Neural cell (in vitro differentiated cells): ENCODE data around the gene DCBLD1. TPM values are rescaled to one million over a fixed set of nuclear protein-coding genes. Genes with fewer than 3 reads are reported as not detected.

Source experiments
- H2AFZ ChIP-seq: fragments of 200-600, 300-800 bp; sonication (generic), shearing (Covaris generic); 2 replicates; pipeline ENCODE4 v1.6.0; 2014; ENCODE audit warnings: low read depth, mild to moderate bottlenecking, antibody characterized with exemption, low read length, moderate library complexity
- H3F3A ChIP-seq: fragments of 200-600 bp; shearing (Covaris generic); 2 replicates; pipeline ENCODE4 v1.6.1; 2016; ENCODE audit warnings: mild to moderate bottlenecking, moderate library complexity, mixed read lengths, antibody characterized with exemption, low read length; ENCODE audit not compliant: insufficient read depth, poor library complexity, severe bottlenecking
- H3K27ac ChIP-seq: fragments of 200-600, 300-800 bp; sonication (generic), shearing (Covaris generic); 2 replicates; pipeline ENCODE4 v1.5.1; 2014; ENCODE audit warnings: mild to moderate bottlenecking, low read length, moderate library complexity
- H3K27me3 ChIP-seq: fragments of 300-800, 200-600 bp; sonication (generic), shearing (Covaris generic); 2 replicates; pipeline ENCODE4 v1.6.0; 2014; ENCODE audit warnings: mild to moderate bottlenecking, low read depth, low read length, moderate library complexity; ENCODE audit not compliant: insufficient read depth
- H3K36me3 ChIP-seq: fragments of 300-800, 200-600 bp; sonication (generic), shearing (Covaris generic); 2 replicates; pipeline ENCODE4 v1.5.1; 2014; ENCODE audit warnings: mild to moderate bottlenecking, antibody characterized with exemption, low read length, moderate library complexity; ENCODE audit not compliant: insufficient read depth
- H3K4me2 ChIP-seq: fragments of 300-800, 200-600 bp; sonication (generic), shearing (Covaris generic); 2 replicates; pipeline ENCODE4 v1.6.0; 2014; ENCODE audit warnings: mild to moderate bottlenecking, low read length
- H3K4me3 ChIP-seq: fragments of 300-800, 200-600 bp; sonication (generic), shearing (Covaris generic); 2 replicates; pipeline ENCODE4 v1.5.1; 2014; ENCODE audit warnings: mild to moderate bottlenecking, low read length, moderate library complexity
- H3K79me2 ChIP-seq: fragments of 200-600 bp; shearing (Covaris generic); replicated peaks from 2 replicates; pipeline ENCODE4 v1.6.0; 2014; ENCODE audit warnings: mild to moderate bottlenecking, low read length, moderate library complexity; ENCODE audit not compliant: insufficient read depth
- H3K9ac ChIP-seq: fragments of 300-800, 200-600 bp; sonication (generic), shearing (Covaris generic); 2 replicates; pipeline ENCODE4 v1.6.1; 2016; ENCODE audit warnings: mild to moderate bottlenecking, low read length, mixed read lengths
- H3K9me2 ChIP-seq: fragments of 200-600 bp; shearing (Covaris generic); 2 replicates; pipeline ENCODE4 v1.6.1; 2016; ENCODE audit warnings: mild to moderate bottlenecking, low read length, mixed read lengths; ENCODE audit not compliant: insufficient read depth
- H3K9me3 ChIP-seq: fragments of 200-600, 300-800 bp; sonication (generic), shearing (Covaris generic); 2 replicates; pipeline ENCODE4 v1.6.1; 2016; ENCODE audit warnings: mild to moderate bottlenecking, mixed run types, low read length, moderate library complexity, mixed read lengths
- H4K20me1 ChIP-seq: fragments of 200-600 bp; shearing (Covaris generic); 2 replicates; pipeline ENCODE4 v1.6.1; 2016; ENCODE audit warnings: mild to moderate bottlenecking, mixed run types; ENCODE audit not compliant: insufficient read depth
- EP300 ChIP-seq: fragments of 450-650 bp; conservative IDR thresholded peaks from 2 replicates; pipeline ENCODE4 v1.6.1; 2014; ENCODE audit warnings: antibody characterized with exemption, mild to moderate bottlenecking, moderate library complexity; ENCODE audit not compliant: poor library complexity, severe bottlenecking
- EZH2 ChIP-seq: fragments of 200-600, 300-800 bp; shearing (Covaris generic), sonication (generic); IDR thresholded peaks from 2 replicates; pipeline ENCODE4 v1.6.1; 2014; ENCODE audit warnings: antibody characterized with exemption, low read length, borderline replicate concordance, mild to moderate bottlenecking; ENCODE audit not compliant: insufficient read depth, poor library complexity, severe bottlenecking
- MXI1 ChIP-seq: fragments of 450-650 bp; conservative IDR thresholded peaks from 2 replicates; pipeline ENCODE4 v1.6.1; 2014; ENCODE audit warnings: antibody characterized with exemption, mild to moderate bottlenecking; ENCODE audit not compliant: poor library complexity, severe bottlenecking
- POLR2AphosphoS5 ChIP-seq: IDR thresholded peaks from 2 replicates; pipeline ENCODE4 v1.6.1; 2012
- SMC3 ChIP-seq: fragments of 450-650 bp; conservative IDR thresholded peaks from 2 replicates; pipeline ENCODE4 v1.6.1; 2014; ENCODE audit warnings: antibody characterized with exemption, mild to moderate bottlenecking, moderate library complexity; ENCODE audit not compliant: poor library complexity
- TAF1 ChIP-seq: IDR thresholded peaks from 2 replicates; pipeline ENCODE4 v1.6.1; 2012; ENCODE audit warnings: low read depth
- polyA plus RNA-seq: library from polyadenylated mRNA; depleted of rRNA; stranded (reverse); fragments of >200 nt; gene quantifications from 2 replicates; pipeline ENCODE4 v1.2.3, GENCODE V29; 2014
- TF ChIP-seq, protein P1 (sequence below): IDR thresholded peaks from 2 replicates; pipeline ENCODE4 v1.6.1; 2012; ENCODE audit warnings: borderline replicate concordance

DCBLD1 gene
- polyA plus RNA-seq, 1 donor from 2014 or later = 11.4 TPM

DNA sequence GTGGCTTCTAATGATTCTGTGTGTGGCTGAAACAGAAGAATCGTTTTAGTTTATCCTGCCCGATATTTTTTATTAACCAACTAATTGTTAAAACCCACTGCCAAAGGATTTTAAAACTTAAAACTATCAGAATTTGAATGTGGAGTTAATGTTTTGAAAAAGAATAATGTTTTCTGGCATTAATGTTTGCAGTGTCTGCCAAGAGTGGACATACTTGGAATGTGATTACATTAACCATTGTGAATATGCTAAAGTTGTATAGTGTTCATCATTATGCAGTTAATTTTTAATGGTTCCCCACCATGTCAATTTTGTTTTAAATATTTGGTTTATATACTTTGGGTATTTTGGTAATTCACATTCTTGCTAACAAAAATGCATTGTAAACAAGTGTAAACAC is 24.4 kb downstream of the DCBLD1 start:
- H3K9me2 ChIP-seq = no peaks in the 10 kb centered on the region
- no peak overlapping the region for H3K9ac ChIP-seq
- no peaks in the 10 kb centered on the region for H3K27me3 ChIP-seq
- peak overlapping the region; percentile 86 for H3K27ac ChIP-seq
- no peaks in the 10 kb centered on the region for H3K9me3 ChIP-seq
- no peak overlapping the region for H2AFZ ChIP-seq
- H3F3A ChIP-seq = peaks cover 5% of the 10 kb centered on the region
- TF ChIP-seq EZH2 (no peak), EP300 (no peak), SMC3 (no peak), MXI1 (no peak), TAF1 (no peak)
- TF ChIP-seq, protein P1, sequence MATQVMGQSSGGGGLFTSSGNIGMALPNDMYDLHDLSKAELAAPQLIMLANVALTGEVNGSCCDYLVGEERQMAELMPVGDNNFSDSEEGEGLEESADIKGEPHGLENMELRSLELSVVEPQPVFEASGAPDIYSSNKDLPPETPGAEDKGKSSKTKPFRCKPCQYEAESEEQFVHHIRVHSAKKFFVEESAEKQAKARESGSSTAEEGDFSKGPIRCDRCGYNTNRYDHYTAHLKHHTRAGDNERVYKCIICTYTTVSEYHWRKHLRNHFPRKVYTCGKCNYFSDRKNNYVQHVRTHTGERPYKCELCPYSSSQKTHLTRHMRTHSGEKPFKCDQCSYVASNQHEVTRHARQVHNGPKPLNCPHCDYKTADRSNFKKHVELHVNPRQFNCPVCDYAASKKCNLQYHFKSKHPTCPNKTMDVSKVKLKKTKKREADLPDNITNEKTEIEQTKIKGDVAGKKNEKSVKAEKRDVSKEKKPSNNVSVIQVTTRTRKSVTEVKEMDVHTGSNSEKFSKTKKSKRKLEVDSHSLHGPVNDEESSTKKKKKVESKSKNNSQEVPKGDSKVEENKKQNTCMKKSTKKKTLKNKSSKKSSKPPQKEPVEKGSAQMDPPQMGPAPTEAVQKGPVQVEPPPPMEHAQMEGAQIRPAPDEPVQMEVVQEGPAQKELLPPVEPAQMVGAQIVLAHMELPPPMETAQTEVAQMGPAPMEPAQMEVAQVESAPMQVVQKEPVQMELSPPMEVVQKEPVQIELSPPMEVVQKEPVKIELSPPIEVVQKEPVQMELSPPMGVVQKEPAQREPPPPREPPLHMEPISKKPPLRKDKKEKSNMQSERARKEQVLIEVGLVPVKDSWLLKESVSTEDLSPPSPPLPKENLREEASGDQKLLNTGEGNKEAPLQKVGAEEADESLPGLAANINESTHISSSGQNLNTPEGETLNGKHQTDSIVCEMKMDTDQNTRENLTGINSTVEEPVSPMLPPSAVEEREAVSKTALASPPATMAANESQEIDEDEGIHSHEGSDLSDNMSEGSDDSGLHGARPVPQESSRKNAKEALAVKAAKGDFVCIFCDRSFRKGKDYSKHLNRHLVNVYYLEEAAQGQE = no peak
- H3K36me3 ChIP-seq = no peaks in the 10 kb centered on the region
- no peaks in the 10 kb centered on the region for H4K20me1 ChIP-seq
- no peak overlapping the region for H3K4me2 ChIP-seq
- no peak overlapping the region for H3K4me3 ChIP-seq
- H3K79me2 ChIP-seq = no peaks in the 10 kb centered on the region

DNA sequence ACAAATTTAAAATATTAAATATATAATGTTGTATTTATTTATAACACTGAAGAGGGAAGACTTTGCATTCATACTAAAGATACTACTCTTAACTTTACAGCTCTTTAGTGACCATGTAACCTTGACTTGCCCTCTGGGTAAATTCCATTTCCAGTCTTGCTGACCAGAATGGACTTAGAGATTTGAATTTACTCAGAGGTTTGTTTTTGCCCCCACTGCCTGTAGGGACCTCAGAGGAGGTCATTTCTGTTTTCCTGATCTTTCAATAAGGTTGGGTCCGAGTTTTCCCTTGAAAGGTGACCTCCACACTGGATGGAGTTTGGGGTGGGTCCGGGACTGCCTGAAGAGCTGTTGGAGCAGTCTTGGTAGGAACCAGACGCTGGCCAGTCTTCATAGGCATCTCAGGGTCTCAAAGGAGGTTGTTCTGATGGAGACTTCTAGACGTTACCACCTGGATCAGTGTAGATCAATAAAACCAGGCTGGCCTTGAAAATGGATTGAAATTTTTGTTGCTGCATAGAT is 26.0 kb downstream of the DCBLD1 start:
- no peak overlapping the region for H2AFZ ChIP-seq
- H3K27me3 ChIP-seq = no peaks in the 10 kb centered on the region
- no peak overlapping the region for H3K9ac ChIP-seq
- no peak overlapping the region for H3K4me3 ChIP-seq
- no peak overlapping the region for H3K4me2 ChIP-seq
- peaks cover 5% of the 10 kb centered on the region for H3F3A ChIP-seq
- no peaks in the 10 kb centered on the region for H3K36me3 ChIP-seq
- TF ChIP-seq MXI1 = no peak
- TF ChIP-seq EZH2 = no peak
- no peak for TF ChIP-seq SMC3
- H3K9me2 ChIP-seq = no peaks in the 10 kb centered on the region
- H4K20me1 ChIP-seq = no peaks in the 10 kb centered on the region
- H3K79me2 ChIP-seq = no peaks in the 10 kb centered on the region
- no peaks in the 10 kb centered on the region for H3K9me3 ChIP-seq
- H3K27ac ChIP-seq = no peak overlapping the region

DNA sequence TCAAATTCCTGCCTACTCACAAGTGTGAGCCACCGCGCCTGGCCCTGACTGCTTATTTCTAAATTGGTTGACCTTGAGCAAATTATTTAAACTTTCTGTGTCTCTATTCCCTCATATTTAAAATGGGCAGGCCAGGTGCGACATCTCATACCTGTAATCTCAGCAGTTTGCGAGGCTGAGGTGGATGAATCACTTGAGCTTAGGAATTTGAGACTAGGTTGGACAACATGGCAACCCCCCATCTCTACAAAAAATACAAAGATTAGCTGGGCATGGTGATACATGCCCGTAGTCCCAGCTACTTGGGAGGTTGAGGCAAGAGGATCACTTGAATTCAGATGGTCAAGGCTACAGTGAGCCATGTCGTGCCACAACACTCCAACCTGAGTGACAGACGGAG is 26.5 kb downstream of the DCBLD1 start:
- Histone ChIP-seq H3F3A (peaks cover 5% of the 10 kb centered on the region), H3K27me3 (no peaks in the 10 kb centered on the region), H2AFZ (no peak overlapping the region), H4K20me1 (no peaks in the 10 kb centered on the region), H3K4me3 (no peak overlapping the region), H3K36me3 (no peaks in the 10 kb centered on the region), H3K9me2 (no peaks in the 10 kb centered on the region), H3K9ac (no peak overlapping the region), H3K79me2 (no peaks in the 10 kb centered on the region), H3K27ac (no peak overlapping the region), H3K9me3 (no peaks in the 10 kb centered on the region), H3K4me2 (no peak overlapping the region)
- TF ChIP-seq POLR2AphosphoS5 = no peak
